HepG2 (cell line): ENCODE results near the gene DOC2A. TPM values are rescaled to one million over a fixed set of nuclear protein-coding genes. Genes with fewer than 3 reads are reported as not detected.

Experiments
- ARHGAP35 ChIP-seq: sonication (generic); formaldehyde crosslinking; IDR thresholded peaks from 2 replicates; pipeline ENCODE4 v1.9.0; 2022; ENCODE audit warnings: mild to moderate bottlenecking, inconsistent platforms, moderate library complexity, missing genetic modification reagents, borderline replicate concordance
- ATF4 ChIP-seq, 2 experiments: fragments of 450-650 bp in 1 of 2; sonication (generic) in 1 of 2; formaldehyde crosslinking; IDR thresholded peaks; 2 replicates each; pipeline versions ENCODE4 v1.5.0 to v1.8.0; 2020 to 2022; ENCODE audit warnings: mild to moderate bottlenecking in 1 of 2, missing genetic modification reagents in 1 of 2
- KIAA2018 ChIP-seq: sonication (generic); formaldehyde crosslinking; IDR thresholded peaks from 2 replicates; pipeline ENCODE4 v1.5.0; 2020; ENCODE audit warnings: mild to moderate bottlenecking, missing genetic modification reagents, borderline replicate concordance
- MAFG ChIP-seq: sonication (generic); formaldehyde crosslinking; IDR thresholded peaks from 2 replicates; pipeline ENCODE4 v1.5.1; 2020; ENCODE audit warnings: mild to moderate bottlenecking, missing genetic modification reagents
- NFIB ChIP-seq: sonication (generic); formaldehyde crosslinking; IDR thresholded peaks from 2 replicates; pipeline ENCODE4 v1.9.0; 2021; ENCODE audit warnings: missing genetic modification reagents, mild to moderate bottlenecking, borderline replicate concordance
- PRPF4 ChIP-seq: fragments of 200-400 bp; formaldehyde crosslinking; IDR thresholded peaks from 2 replicates; pipeline ENCODE4 v1.6.1; 2016; ENCODE audit warnings: low read length, low read depth; ENCODE audit not compliant: poor library complexity, severe bottlenecking
- YY1 ChIP-seq: IDR thresholded peaks from 2 replicates; pipeline ENCODE4 v1.6.1; 2011; ENCODE audit warnings: low read length, low read depth, moderate library complexity, mild to moderate bottlenecking; ENCODE audit not compliant: insufficient read depth, insufficient replicate concordance
- ZBTB7B ChIP-seq: sonication (generic); formaldehyde crosslinking; IDR thresholded peaks from 2 replicates; pipeline ENCODE4 v1.4.0; 2020; ENCODE audit warnings: missing genetic modification reagents
- ZFY ChIP-seq: sonication (generic); formaldehyde crosslinking; IDR thresholded peaks from 2 replicates; pipeline ENCODE4 v1.4.0; 2020; ENCODE audit warnings: missing genetic modification reagents
- ZNF251 ChIP-seq: sonication (generic); formaldehyde crosslinking; IDR thresholded peaks from 2 replicates; pipeline ENCODE4 v1.9.0; 2021; ENCODE audit warnings: mild to moderate bottlenecking, missing genetic modification reagents
- ZNF503 ChIP-seq: sonication (generic); formaldehyde crosslinking; IDR thresholded peaks from 2 replicates; pipeline ENCODE4 v1.4.0; 2020; ENCODE audit warnings: missing genetic modification reagents
- ZNF687 ChIP-seq: sonication (generic); formaldehyde crosslinking; IDR thresholded peaks from 2 replicates; pipeline ENCODE4 v1.5.1; 2020; ENCODE audit warnings: mild to moderate bottlenecking, missing genetic modification reagents, moderate library complexity
- polyA plus RNA-seq, 8 experiments: library from polyadenylated mRNA; depleted of rRNA in 3 of 8; stranded (reverse) in 7 of 8; unstranded in 1 of 8; fragments of >200 nt; fragmentation: Illumina TruSeq in 4 of 8; extraction: Trizol in 4 of 8; gene quantifications; 2 replicates each; pipeline versions ENCODE4 v1.2.1 to v1.2.3, GENCODE V29; 2011 to 2016; ENCODE audit warnings: low read depth in 4 of 8, missing spikeins in 1 of 8, mixed read lengths in 1 of 8; ENCODE audit not compliant: insufficient read depth in 1 of 8
- total RNA-seq, 5 experiments: library from RNA; depleted of rRNA; stranded (reverse); fragments of >200 nt; fragmentation: Illumina TruSeq; extraction: Trizol; gene quantifications; 2 replicates each; pipeline ENCODE4 v1.2.3, GENCODE V29; 2016; ENCODE audit warnings: low read depth in 1 of 5

The DOC2A gene
- total and polyA plus RNA-seq, 2 of the 13 experiments (the other 11 are each of a cell fraction or from before 2014, with no cell fraction given) = 0.15 to 0.55 TPM

- 0 out of 2 replicates have a peak, but pooled peaks have one; percentile 16 for TF ChIP-seq KIAA2018
- peak; percentile 42 for TF ChIP-seq YY1
- no peak for TF ChIP-seq ZNF251
- TF ChIP-seq ZNF687 = peak; percentile 93
- no peak for TF ChIP-seq ZNF503 (CRISPR knock-in tag)
- no peak for TF ChIP-seq ATF4 (CRISPR knock-in tag; IDR thresholded peaks at IDR 0.05)
- no peak for TF ChIP-seq PRPF4
- no peak for TF ChIP-seq MAFG (CRISPR knock-in tag)
- TF ChIP-seq NFIB = no peak
- peak; percentile 61 for TF ChIP-seq ZBTB7B (CRISPR knock-in tag)
- TF ChIP-seq ZFY (CRISPR knock-in tag) = no peak; the same call in 1 of the 2 replicates
- no peak; the same call in 1 of the 2 replicates for TF ChIP-seq ARHGAP35
Measured at GRCh38 chr16:29961479-29962343, 49.1 kb downstream of the DOC2A start, which contains the start of gene TMEM219 (continued).
